HepG2 (cell line): ENCODE data around the gene HSD11B1. TPM values are rescaled to one million over a fixed set of nuclear protein-coding genes. Genes with fewer than 3 reads are reported as not detected.

ENCODE experiments used
- ATF7 ChIP-seq, 2 experiments: fragments of 450-650 bp in 1 of 2; sonication (generic) in 1 of 2; formaldehyde crosslinking in 1 of 2; IDR thresholded peaks; 2 replicates each; pipeline versions ENCODE4 v1.4.0 to v1.6.1; 2016 to 2020; ENCODE audit warnings: antibody characterized with exemption in 1 of 2, mild to moderate bottlenecking in 1 of 2, missing genetic modification reagents in 1 of 2
- CEBPB ChIP-seq: IDR thresholded peaks from 2 replicates; pipeline ENCODE4 v1.6.1; 2011; ENCODE audit warnings: low read depth, low read length, improper control_type of control experiment, borderline replicate concordance
- CREM ChIP-seq, 2 experiments: sonication (generic) in 1 of 2; formaldehyde crosslinking in 1 of 2; IDR thresholded peaks; 2 replicates each; pipeline versions ENCODE4 v1.4.0 to v1.6.1; 2016 to 2020; ENCODE audit warnings: antibody characterized with exemption in 1 of 2, mild to moderate bottlenecking in 1 of 2, missing genetic modification reagents in 1 of 2
- ELF3 ChIP-seq: IDR thresholded peaks from 2 replicates; pipeline ENCODE4 v1.6.1; 2016; ENCODE audit warnings: missing genetic modification reagents, missing compliant biosample characterization
- FOXA3 ChIP-seq: IDR thresholded peaks from 2 replicates; pipeline ENCODE4 v1.6.1; 2016; ENCODE audit warnings: missing genetic modification reagents, missing compliant biosample characterization
- HMG20A ChIP-seq: IDR thresholded peaks from 2 replicates; pipeline ENCODE4 v1.6.1; 2016; ENCODE audit warnings: borderline replicate concordance
- MEF2D ChIP-seq: sonication (generic); formaldehyde crosslinking; IDR thresholded peaks from 2 replicates; pipeline ENCODE4 v1.5.1; 2020; ENCODE audit warnings: mild to moderate bottlenecking, missing genetic modification reagents
- NFKBIZ ChIP-seq: IDR thresholded peaks from 2 replicates; pipeline ENCODE4 v1.6.1; 2018; ENCODE audit warnings: missing genetic modification reagents, missing compliant biosample characterization
- PRPF4 ChIP-seq: fragments of 200-400 bp; formaldehyde crosslinking; IDR thresholded peaks from 2 replicates; pipeline ENCODE4 v1.6.1; 2016; ENCODE audit warnings: low read length, low read depth; ENCODE audit not compliant: poor library complexity, severe bottlenecking
- RARA ChIP-seq: IDR thresholded peaks from 2 replicates; pipeline ENCODE4 v1.6.1; 2016; ENCODE audit warnings: missing genetic modification reagents, missing compliant biosample characterization
- RXRB ChIP-seq: IDR thresholded peaks from 2 replicates; pipeline ENCODE4 v1.6.1; 2016; ENCODE audit warnings: borderline replicate concordance, missing genetic modification reagents, missing compliant biosample characterization
- ZFP36 ChIP-seq: fragments of 150-350 bp; IDR thresholded peaks from 2 replicates; pipeline ENCODE4 v1.6.1; 2018; ENCODE audit warnings: borderline replicate concordance, low read length, low read depth; ENCODE audit not compliant: partially characterized antibody
- ZNF761 ChIP-seq: sonication (generic); formaldehyde crosslinking; conservative IDR thresholded peaks from 2 replicates; pipeline ENCODE4 v1.4.0; 2020; ENCODE audit warnings: mild to moderate bottlenecking, missing genetic modification reagents
- ZNF850 ChIP-seq: sonication (generic); formaldehyde crosslinking; conservative IDR thresholded peaks from 2 replicates; pipeline ENCODE4 v1.9.0; 2021; ENCODE audit warnings: mild to moderate bottlenecking, missing genetic modification reagents
- ZNF878 ChIP-seq: sonication (generic); formaldehyde crosslinking; IDR thresholded peaks from 2 replicates; pipeline ENCODE4 v1.8.1; 2023; ENCODE audit warnings: mild to moderate bottlenecking, missing genetic modification reagents, moderate library complexity
- ZNF883 ChIP-seq: sonication (generic); formaldehyde crosslinking; IDR thresholded peaks from 2 replicates; pipeline ENCODE4 v1.5.1; 2020; ENCODE audit warnings: mild to moderate bottlenecking, missing genetic modification reagents; ENCODE audit errors: not compliant biosample characterization
- polyA plus RNA-seq, 8 experiments: library from polyadenylated mRNA; depleted of rRNA in 3 of 8; stranded (reverse) in 7 of 8; unstranded in 1 of 8; fragments of >200 nt; fragmentation: Illumina TruSeq in 4 of 8; extraction: Trizol in 4 of 8; gene quantifications; 2 replicates each; pipeline versions ENCODE4 v1.2.1 to v1.2.3, GENCODE V29; 2011 to 2016; ENCODE audit warnings: low read depth in 4 of 8, missing spikeins in 1 of 8, mixed read lengths in 1 of 8; ENCODE audit not compliant: insufficient read depth in 1 of 8
- total RNA-seq, 5 experiments: library from RNA; depleted of rRNA; stranded (reverse); fragments of >200 nt; fragmentation: Illumina TruSeq; extraction: Trizol; gene quantifications; 2 replicates each; pipeline ENCODE4 v1.2.3, GENCODE V29; 2016; ENCODE audit warnings: low read depth in 1 of 5
- TF ChIP-seq, protein P1 (sequence below): sonication (generic); formaldehyde crosslinking; IDR thresholded peaks from 2 replicates; pipeline ENCODE4 v1.4.0; 2020; ENCODE audit warnings: mild to moderate bottlenecking, missing genetic modification reagents
- TF ChIP-seq, protein P2 (sequence below): sonication (generic); formaldehyde crosslinking; IDR thresholded peaks from 2 replicates; pipeline ENCODE4 v1.9.0; 2022; ENCODE audit warnings: missing genetic modification reagents, mild to moderate bottlenecking, borderline replicate concordance
- TF ChIP-seq, protein P3 (sequence below): IDR thresholded peaks from 2 replicates; pipeline ENCODE4 v1.6.1; 2012; ENCODE audit warnings: inconsistent platforms

Gene HSD11B1
- total and polyA plus RNA-seq, 2 of the 13 experiments (the other 11 are each of a cell fraction or from before 2014, with no cell fraction given) = not detected

DNA sequence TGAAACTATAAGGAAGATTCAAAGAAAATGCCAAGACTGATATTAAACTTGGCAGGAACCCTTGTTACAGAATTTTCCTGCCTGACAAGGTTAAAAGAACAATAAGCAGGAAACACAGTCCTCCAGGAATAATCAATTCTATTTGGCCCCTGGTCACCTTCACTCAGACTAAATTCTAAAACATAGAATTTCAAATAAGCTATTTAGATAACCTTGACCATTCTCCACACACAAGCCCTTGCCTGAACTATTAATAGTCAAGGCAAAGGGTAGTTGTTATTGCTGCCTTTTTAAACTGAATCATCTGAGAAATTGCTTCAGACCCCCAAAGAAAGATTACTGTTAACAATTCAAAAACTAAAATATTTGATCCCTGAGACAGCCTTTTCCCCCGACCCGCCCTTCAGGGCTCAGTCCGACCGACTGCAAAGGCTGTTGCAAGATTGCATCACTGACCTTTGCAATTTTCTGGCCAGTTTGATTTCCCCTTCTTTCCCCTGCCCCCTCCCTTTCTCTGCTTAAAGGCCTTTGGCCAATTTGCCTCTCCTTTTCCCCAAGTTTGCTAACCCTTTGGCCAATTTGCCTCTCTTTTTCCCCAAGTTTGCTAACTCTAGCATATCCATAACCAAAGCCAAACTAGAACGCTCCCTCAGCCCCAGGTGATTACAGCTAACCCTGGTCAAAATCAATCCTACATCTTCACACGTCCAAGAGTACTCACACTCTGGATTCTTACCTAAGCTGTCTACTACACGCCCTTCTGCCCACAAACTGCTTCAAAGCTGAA, 30.8 kb upstream of the HSD11B1 start (continued):
- TF ChIP-seq, protein P1, sequence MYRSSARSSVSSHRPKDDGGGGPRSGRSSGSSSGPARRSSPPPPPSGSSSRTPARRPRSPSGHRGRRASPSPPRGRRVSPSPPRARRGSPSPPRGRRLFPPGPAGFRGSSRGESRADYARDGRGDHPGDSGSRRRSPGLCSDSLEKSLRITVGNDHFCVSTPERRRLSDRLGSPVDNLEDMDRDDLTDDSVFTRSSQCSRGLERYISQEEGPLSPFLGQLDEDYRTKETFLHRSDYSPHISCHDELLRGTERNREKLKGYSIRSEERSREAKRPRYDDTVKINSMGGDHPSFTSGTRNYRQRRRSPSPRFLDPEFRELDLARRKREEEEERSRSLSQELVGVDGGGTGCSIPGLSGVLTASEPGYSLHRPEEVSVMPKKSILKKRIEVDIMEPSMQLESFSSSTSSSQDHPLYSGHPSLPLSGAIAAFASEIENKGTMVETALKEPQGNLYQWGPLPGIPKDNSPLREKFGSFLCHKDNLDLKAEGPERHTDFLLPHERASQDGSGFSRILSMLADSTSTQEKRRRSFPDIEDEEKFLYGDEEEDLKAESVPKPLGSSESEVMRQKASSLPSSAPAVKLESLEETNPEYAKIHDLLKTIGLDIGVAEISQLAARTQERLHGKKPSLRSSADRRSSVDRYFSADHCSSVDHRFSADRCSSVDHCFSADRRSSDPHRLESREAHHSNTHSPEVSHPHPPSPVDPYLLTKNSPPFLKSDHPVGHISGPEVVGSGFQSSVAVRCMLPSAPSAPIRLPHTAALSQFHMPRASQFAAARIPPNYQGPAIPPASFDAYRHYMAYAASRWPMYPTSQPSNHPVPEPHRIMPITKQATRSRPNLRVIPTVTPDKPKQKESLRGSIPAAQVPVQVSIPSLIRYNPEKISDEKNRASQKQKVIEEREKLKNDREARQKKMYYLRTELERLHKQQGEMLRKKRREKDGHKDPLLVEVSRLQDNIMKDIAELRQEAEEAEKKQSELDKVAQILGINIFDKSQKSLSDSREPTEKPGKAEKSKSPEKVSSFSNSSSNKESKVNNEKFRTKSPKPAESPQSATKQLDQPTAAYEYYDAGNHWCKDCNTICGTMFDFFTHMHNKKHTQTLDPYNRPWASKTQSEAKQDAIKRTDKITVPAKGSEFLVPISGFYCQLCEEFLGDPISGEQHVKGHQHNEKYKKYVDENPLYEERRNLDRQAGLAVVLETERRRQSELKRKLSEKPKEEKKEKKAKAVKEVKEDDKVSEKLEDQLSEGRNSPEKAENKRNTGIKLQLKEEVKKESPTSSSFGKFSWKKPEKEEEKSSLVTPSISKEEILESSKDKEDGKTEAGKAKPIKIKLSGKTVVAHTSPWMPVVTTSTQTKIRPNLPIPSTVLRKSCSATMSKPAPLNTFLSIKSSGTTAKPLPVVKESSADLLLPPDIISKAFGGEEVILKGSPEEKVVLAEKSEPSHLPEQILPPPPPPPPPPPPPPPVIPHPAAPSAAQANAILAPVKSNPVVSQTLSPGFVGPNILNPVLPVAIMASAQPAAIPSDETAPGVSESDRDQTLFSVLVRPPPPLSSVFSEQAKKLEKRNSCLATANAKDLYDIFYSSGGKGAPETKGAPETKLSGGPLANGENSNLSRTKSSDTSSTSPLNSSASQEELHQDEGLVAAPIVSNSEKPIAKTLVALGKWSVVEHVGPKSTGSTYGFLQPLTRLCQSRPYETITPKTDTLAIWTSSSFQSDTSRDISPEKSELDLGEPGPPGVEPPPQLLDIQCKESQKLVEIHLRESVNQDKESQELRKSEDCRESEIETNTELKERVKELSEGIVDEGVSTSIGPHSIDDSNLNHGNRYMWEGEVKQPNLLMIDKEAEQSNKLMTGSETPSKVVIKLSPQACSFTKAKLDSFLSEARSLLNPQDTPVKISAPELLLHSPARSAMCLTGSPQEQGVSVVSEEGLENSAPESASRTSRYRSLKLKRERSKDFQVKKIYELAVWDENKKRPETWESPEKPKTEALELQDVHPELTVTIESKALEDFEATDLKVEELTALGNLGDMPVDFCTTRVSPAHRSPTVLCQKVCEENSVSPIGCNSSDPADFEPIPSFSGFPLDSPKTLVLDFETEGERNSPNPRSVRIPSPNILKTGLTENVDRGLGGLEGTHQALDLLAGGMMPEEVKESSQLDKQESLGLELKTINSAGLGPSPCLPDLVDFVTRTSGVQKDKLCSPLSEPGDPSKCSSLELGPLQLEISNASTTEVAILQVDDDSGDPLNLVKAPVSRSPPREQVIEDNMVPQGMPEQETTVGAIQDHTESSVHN (CRISPR knock-in tag) = no peak
- TF ChIP-seq PRPF4 (no peak), HMG20A (CRISPR knock-in tag) (0 out of 2 replicates have a peak, but pooled peaks have one; percentile 18), ZFP36 (no peak), RARA (peak; percentile 88), CEBPB (peak; percentile 70; the same call in 1 of the 2 replicates), ZNF850 (CRISPR knock-in tag) (no peak), MEF2D (CRISPR knock-in tag) (peak; percentile 38; the same call in 1 of the 2 replicates), ZNF878 (CRISPR knock-in tag) (no peak), ZNF883 (CRISPR knock-in tag) (no peak), RXRB (CRISPR knock-in tag) (peak; percentile 61; the same call in 1 of the 2 replicates), FOXA3 (CRISPR knock-in tag) (0 out of 2 replicates have a peak, but pooled peaks have one; percentile 27), CREM (IDR thresholded peaks at IDR 0.05) (peak; percentile 26; the same call in 1 of the 2 replicates), CREM (CRISPR knock-in tag; IDR thresholded peaks at IDR 0.05) (no peak), ATF7 (IDR thresholded peaks at IDR 0.05) (peak; percentile 17; the same call in 1 of the 2 replicates), ATF7 (CRISPR knock-in tag; IDR thresholded peaks at IDR 0.05) (no peak), ELF3 (CRISPR knock-in tag) (0 out of 2 replicates have a peak, but pooled peaks have one; percentile 31), NFKBIZ (CRISPR knock-in tag) (no peak), ZNF761 (no peak)
- TF ChIP-seq, protein P2, sequence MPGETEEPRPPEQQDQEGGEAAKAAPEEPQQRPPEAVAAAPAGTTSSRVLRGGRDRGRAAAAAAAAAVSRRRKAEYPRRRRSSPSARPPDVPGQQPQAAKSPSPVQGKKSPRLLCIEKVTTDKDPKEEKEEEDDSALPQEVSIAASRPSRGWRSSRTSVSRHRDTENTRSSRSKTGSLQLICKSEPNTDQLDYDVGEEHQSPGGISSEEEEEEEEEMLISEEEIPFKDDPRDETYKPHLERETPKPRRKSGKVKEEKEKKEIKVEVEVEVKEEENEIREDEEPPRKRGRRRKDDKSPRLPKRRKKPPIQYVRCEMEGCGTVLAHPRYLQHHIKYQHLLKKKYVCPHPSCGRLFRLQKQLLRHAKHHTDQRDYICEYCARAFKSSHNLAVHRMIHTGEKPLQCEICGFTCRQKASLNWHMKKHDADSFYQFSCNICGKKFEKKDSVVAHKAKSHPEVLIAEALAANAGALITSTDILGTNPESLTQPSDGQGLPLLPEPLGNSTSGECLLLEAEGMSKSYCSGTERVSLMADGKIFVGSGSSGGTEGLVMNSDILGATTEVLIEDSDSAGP (CRISPR knock-in tag) = no peak
- TF ChIP-seq, protein P3, sequence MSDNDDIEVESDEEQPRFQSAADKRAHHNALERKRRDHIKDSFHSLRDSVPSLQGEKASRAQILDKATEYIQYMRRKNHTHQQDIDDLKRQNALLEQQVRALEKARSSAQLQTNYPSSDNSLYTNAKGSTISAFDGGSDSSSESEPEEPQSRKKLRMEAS = no peak
